Stimulated activated CD4-positive, alpha-beta T cell treated with anti-CD3 and anti-CD28 coated beads, Interleukin-1b, Interleukin-23, amount 100 ng/mL, for 24 hours (primary cell): Measurements from ENCODE around the gene CACNA2D3.

Source experiments
- DNase-seq, 4 experiments: peaks; one replicate each; pipeline ENCODE4 v3.0.0-alpha.2; 2020; ENCODE audit warnings: low read depth in 4 of 4, low spot score in 1 of 4

CACNA2D3 gene

DNA sequence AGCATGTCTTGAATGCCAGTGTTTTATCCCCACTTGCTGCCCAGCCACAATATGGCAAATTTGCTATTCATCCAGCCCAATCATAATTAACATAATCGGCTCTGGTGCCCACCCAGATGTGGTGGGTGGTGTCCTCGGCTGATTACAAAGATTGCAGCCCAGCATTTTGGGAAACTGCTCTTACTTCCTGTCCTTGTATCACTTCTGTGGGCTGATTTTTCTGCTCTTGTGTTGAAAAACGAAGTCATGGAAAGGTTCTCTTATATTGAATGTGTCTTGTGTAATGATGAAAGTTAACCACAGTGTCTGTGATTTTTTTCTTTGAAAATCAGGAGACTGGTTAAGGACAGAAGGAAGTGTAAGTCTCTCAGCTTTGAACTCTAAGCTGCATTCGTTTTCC, 141.7 kb downstream of the CACNA2D3 start:
- no peak for DNase-seq

DNA sequence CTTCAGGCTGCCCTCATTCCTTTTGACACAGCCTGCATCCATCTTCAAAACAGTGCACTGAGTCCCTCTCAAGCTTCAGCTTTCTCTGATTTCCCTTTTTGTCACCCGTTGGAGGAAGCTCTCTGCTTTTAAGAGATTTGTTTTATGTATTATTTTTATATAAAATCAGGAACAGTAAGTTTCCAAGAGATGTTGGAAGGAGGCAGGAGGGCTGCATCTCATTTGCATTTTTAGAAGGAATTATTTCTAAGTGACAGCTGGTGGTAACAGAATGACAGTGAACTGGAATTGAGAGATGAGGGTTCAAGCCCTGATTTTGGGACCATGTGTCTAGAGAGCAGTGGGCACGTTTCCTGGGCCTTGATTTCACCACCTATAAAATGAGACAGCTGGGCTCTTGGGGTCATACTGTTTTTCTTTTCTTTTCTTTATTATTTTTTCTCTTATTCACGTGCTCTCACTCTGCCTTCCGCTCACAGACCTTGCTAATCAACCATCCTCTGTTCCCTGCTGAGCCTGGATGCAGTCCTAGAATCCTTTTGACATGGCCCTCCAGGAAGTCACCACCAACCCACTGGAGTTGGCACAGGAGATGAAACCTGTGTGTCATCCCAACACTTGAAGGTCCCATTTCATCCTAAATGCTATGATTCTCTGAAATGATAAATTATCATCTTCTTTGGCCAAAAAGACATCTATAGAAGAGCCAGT, 148.6 kb downstream of the CACNA2D3 start:
- DNase-seq, result no peak

DNA sequence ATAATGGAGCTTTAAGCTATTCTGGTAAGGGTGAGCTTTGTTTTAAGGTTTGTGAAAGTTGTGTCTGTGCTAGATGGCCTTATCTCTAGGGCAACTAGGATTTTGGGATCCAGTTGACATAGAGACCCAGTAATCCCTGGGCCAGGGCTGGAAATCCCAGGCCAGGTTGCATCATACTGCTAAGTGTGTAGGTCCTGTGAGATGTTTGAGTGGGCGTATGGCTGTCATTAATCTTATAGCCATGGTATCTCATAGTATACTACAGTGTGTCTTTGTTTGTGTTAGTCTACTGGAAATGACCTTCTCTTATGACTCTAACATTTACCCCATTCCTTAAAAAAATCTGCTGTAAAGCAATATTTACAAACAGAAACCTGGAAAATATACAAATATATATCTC, 151.4 kb downstream of the CACNA2D3 start:
- DNase-seq, result no peak

DNA sequence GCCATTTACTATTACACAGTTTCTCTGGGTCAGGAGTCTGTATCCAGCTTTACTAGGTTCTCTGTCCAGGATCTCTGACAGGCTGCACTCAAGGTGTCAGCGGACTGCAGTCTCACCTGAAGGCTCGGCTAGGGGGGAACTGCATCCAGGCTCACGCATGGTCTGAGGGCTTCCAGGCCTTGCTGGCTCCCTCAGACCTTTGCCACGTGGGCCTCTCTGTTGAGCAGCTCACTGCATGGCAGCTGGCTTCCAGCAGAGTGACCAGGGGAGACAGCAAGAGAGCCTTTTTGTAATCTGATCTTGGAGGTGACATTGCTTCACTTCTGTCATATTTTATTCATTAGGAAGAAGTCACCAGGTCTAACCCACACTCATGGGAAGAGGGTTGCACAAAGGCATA, 152.3 kb downstream of the CACNA2D3 start:
- no peak for DNase-seq

DNA sequence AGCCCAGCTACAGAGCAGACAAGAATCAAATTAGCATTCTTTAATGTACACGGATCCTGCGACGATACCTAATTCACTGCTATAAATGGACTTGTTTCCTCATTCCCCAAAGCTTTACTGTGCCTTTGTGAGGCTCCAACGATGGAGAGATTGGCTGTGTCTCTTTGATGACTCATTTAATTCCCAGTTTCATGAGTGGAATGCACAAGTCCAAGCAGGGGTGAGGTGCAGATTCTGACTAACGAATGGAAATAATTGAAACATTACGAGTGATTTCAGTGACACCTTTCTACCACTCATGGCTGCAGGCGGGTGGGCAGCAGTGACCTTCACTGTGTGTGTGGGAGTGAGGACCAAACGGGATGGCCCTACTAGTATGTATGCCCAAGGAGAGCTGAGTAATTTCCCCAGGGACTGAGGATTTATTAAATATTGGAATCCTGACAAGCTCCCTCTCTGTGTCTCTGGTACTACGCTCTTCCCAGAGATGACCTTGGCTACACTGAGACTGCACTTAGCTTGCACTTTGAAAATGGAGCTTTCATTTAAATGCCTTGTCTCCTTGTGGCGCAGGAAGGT, 156.7 kb downstream of the CACNA2D3 start:
- DNase-seq, result no peak

DNA sequence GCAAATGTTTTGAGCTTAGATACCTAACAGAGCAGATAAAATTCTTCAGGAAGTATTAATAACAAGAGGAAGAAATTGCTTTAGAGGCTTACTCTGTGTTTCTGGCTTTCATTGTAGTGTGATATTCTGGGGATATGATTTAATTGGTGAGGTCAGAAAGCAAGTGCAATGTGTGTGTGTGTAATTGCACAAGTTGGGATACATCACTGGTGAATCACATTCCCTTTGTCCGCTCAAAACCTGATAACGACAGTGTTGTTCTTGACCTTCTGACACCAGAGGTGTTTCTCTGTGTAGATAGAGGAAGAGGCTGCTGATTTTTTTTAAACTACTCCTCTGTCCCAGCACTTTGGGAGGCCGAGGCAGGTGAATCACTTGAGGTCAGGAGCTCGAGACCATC, 161.1 kb downstream of the CACNA2D3 start:
- no peak for DNase-seq

DNA sequence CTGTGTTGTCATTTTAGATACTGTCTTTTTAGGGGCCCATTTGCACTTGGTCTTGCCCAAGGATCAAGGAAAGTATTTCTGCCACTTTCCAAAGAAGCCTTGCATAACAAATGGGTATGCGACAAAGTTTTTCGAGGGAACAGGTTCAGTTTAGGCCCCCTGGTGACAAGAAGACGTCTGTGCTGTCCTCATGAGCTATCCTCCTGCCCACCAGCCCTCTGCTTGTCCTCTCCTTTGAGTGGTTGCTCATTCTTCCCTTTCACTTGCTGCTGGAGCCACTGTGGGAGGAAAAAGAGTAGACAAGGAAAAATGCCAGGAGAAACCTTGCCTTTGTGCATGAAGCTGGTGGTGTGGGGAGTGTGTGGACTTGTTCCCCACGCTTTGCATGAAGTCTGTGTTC, 171.9 kb downstream of the CACNA2D3 start:
- no peak for DNase-seq

DNA sequence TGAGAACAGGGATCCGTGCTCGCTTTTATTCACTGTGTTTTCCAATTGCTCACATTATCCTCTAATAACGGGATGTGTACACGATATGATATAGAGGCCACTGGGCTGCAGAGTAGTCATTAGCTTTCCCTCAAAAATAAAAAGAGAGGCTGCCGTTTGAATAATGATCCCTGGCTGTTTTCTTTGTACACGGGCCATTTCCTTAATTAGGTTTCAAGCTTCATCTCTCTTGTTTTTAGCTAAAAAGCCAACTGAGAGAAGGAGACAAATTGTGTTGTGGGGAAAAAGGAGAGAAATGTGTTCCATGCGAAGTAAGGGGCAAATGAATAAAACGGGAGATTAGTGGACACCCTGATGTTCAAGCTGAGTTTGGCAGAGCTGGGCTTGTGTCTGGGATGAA, 174.2 kb downstream of the CACNA2D3 start:
- no peak for DNase-seq

DNA sequence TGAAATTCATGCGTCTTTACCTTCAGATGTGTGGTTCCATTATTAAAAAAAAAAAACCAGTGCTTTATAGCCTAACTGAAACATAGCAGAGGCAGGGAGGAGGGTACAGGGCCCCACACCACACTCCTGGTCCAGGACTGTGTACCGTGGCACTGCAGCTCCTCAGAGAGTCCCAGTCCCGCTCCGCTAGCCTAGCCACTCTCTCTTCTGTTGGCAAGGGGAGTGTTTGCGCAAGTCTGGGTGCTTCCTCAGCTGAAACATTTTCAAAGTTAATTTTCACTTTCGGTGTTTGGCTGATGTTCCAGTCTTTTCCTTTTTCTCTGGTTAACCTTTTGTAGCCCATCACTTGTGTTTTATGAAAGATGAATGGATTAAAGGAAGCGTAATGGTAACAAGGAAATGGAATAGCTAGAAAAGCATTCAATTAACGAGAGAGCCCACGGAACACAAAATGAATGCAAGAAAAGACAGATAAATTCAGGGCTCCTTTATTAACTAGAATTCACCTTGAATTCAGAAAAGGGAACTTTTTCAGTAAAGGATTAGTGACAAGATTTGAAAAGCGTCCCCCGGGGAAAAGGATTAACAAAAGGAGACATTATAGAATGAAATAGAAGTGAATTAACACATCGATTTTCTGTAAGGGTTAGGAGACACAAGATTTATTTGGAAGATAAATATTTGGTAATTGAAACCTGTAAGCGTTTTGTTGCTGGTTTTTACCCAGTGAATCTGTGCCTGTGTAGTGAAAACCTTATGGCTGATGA, 177.0 kb downstream of the CACNA2D3 start:
- DNase-seq, result no peak

DNA sequence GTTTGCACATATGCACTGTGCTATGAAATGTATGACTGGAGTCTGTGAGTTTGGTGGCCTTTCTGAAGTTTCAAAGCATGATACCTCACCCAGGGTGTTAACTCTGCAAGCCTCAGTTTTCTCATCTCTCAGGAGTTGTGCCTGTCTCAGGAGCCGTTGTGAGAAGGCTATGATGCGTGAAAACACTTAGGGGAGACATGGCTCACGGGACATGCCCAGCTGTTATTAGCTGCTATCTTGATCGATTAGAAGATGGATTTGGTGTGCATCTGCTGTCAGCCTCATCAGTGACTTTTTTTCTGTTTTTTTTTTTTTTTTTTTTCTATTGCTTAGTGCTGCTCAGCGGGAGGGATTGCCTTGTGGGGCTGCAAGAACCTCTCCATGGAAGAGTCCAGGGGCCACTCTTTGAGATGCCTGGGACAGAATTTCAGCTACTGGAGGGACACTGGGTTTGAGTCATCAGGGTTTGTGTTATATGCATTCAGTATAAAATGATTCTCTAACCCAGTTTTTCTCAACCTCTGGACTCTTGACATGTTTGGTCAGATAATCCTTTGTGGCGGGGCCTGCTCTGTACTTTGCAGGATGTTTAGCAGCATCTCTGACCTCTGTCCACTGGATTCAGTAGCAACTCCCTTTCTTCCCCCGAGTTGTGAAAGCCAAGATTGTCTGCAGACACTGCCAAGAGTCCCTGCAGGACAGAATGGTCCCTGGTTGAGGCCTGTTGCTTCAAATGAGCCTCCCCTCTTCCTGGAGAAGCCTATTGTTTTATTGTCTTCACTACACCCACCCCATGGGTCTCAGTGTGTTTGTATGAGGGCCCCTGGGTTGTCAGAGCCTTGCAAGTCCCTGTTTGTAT, 181.4 kb downstream of the CACNA2D3 start:
- DNase-seq, result no peak

DNA sequence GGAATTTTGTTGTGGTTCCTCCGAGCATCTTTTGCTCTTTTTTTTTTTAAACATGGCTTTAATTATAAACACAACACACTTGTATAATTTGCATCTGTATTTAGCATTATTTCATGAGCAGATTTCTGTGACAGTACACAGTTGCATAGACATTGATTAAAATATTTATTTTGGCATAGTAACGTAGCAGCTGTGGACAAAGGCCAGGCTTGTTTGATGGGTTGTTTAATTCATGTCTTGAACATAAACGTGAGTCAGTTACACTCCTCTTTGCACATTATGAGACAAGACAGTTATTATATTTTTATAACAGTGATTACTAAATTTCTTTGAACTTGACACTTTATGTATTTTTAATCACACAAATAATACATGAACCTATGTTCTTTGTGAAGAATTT, 182.5 kb downstream of the CACNA2D3 start:
- no peak for DNase-seq

DNA sequence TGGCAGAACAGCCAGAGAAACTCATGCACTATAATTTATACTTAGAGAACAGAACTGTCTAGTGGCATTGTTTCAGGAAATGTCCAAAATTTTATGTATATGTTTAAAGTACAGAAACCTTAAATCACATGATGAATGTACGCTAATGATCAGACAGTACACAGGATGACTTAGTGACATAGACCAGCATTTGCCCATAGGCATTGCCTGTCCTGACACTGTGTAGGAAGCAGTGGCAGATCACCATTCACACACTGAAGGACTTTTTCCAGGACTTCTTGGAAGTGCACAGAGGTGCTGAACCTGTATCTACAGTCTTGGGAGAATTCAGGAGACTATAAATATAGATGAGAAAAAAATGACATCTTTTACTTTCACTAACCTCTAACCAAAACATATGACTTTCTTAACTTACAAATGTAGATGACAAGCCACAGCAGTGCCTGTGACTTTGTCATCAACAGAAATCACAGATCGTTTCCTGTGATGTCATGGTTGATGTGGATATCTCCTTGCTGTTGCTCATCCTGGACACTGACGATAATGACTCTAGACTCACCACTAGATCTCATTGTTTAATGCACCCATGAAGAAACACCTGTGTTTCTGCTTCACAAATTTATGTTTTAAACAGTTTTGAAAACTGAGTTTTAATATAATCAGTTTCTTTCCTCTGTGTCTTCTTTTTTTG, 183.2 kb downstream of the CACNA2D3 start:
- no peak for DNase-seq

DNA sequence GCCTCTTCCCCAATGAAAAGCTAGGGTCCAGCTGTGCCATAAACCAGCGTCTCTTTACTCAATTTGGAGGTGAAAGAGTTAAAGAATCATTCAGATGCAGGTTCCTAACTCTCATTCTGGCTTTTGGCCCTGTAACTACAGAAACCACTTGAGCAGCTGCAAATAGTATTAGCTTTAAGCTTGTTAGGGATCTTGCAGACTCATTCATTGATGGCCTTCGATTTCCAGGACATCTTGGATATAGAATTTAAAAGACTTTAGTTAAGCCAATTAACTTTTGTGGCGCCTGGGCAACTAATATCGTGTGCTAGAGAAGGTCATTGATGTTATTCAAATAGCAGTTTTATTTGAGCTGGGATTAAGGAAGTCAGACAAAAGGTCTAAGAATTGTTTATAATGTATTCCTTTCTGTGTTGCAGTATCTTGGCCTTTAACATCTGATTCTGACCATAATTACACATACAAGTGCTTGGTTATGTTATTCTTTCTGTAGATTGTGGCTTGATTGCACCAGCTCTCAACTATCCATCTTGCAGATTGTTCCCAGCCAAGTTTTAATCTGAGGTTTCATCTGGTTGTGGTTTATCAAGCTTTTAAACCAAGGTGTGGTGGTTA, 185.3 kb downstream of the CACNA2D3 start:
- no peak for DNase-seq

DNA sequence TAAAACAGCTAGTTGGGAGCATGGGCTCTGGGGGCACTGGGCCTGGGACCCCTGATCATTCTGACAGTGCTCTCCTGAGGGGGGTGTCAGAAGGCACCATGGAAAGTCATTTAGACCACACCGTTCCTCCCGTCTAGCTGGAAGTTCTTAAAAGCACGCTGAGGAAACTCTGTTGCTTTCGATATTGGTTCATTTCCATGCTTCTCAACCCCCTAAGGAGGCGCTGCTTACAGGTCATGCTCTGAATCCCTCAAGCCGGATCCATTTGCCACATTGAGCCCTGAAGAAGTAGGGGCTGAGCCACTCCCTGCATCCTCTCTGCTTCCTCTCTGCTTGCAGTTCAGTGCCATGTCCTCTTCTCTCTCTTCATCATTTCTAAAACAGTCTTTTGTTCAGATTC, 187.2 kb downstream of the CACNA2D3 start:
- DNase-seq, result no peak

DNA sequence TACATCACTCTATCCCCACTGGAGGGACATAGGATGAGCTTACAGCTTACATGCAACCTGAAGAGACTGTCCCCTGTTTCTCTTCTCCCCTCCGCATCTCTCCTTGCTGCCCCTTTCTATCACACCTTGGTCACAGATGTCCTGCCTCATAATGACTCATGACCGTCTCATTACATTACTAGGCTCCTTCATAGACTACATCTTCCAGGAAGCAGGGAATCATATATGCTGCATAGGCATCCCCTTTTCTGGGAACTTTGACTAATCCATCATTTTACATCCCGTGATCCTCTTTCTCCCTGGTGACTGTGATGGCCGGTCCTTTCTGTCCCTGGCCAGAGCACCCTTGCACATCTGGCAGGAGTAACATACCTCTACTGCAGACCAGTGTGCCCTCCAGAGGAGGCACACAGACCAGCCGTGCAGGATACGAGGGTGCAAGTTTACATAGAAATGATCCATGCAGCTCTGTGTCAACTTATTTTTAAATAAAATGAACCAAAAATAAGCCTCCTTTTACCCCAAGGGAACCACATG, 188.9 kb downstream of the CACNA2D3 start:
- no peak for DNase-seq

DNA sequence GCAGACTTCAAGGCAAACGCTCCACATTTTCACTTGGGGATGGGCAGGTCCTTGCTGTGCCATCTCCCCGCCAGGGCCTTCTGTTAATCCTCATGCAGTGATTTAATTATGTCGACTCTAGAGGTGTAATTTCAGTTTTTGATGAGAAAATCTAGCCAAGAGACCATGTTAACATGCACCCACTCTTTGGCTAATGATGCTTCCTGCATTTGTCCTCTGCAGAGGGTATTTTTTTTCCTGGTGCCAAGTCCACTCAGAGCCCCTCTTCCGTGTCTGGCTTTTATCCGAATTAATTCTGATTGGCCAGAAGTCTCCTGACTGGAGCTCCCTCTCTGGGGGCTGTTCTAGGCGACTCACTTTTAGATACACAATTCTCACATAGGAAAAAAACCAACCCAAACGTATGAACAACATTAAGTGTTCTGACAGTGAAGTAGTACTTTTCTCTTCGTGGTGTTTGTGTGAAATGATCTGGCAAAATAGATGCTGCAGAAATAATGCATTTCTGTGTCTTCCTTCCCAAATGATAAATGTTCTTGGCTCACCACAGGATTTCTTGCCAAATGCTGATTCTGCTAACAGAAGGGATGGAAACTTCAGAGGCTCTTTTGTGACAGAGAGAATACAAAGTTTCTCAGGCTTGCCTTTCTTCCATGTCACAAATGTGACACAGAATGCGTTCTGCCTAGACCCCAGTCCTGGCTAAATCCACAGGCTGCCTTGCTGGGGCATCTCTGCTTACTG, 190.0 kb downstream of the CACNA2D3 start:
- DNase-seq, result no peak

DNA sequence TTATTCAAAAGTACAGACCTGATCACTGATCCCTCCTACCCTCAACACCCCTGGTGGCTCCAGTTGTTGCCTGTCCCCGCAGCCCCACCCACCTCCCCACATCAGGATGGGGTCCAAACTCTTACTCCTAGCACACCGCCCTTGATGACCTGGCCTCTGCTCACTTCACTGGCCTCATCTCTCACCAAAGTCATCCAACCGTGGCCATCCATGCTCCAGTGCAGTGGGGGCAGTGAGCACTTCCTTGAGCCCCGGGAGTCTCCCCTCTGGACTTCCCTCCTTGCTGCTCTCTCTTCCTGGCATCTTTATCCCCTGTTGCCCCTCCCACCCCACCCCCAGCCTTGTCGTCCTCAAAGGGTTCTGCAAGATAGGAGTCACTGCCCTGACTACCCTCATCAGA, 191.1 kb downstream of the CACNA2D3 start:
- no peak for DNase-seq

DNA sequence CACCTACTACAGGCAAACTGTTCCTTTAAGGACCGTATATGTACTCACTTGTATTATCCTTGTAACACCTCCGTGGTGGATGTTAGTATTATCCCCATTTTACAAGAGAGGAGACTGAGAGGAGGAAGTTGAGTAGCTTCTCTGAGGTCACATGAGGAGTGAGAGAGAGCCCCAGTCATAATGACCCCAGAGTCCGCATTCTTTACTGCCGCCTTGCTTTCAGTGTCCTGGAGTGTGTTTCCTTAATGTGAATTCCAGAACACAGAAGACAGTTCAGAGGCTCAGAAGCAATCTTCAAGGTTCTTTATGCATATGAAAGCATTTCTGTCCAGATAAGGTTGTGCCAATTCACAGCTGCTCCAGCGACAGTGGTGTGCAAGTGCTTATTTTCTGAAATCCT, 199.2 kb downstream of the CACNA2D3 start:
- no peak for DNase-seq

DNA sequence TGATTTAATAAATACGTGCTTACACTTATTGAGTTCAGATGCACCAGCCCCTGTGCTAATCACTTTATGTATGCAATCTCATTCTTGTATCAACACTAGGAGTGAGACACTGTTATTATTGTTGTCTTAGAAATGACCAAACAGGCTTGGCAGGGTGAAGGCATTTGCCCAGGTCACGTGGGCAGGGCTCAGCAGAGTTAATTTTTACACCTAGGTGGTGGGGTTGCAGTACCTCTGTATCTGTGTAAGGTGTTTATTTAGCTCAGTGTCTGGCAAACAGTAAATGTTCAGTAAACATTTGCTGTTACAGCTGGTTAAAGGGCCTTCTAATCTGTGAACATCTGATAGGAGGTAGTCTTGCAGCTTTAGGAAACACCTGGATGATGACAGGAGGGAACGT, 200.0 kb downstream of the CACNA2D3 start:
- no peak for DNase-seq

DNA sequence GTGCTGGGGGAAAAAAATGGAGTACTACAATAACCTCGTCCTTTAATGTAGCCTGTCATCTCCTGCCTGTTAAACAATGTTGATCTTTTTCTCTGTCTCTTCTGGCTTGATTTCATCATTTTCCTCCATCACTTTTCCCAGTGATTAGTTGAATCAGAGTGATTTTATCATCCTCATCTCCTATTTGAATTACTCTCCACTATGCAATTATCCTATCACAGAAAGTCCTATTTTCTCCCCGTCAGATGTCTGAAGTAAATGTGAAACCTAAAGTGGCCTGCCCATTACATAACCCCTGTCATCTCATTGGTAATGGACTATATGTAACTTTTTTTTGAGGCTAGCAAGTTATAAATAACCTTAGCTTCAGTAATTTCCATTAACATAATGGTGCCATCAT, 201.8 kb downstream of the CACNA2D3 start:
- no peak for DNase-seq
